Pulmonary artery endothelial cell (primary cell): ENCODE measurements around the gene INPP5A. TPM values are rescaled to one million over a fixed set of nuclear protein-coding genes. Genes with fewer than 3 reads are reported as not detected.
"Not testable (repeated sequence)": the region's sequence is repeated elsewhere in the genome, so short reads cannot be mapped to it uniquely, and the experiment has no call there.

ENCODE experiments used
- DNase-seq: peaks from one replicate; pipeline ENCODE4 v3.0.0-alpha.2; 2011; ENCODE audit warnings: low read depth, low spot score
- total RNA-seq: library from RNA; depleted of rRNA; stranded (reverse); fragments of >200 nt; gene quantifications from 2 replicates; pipeline ENCODE4 v1.2.3, GENCODE V29; 2014

The INPP5A gene
- total RNA-seq, 1 donor from 2014 or later: 25.4 TPM

GRCh38 chr10:132503581-132504421, 33.8 kb upstream of the INPP5A start:
- no peak for DNase-seq

- no peak for DNase-seq
Observed at GRCh38 chr10:132504501-132505272, 32.9 kb upstream of the INPP5A start.

- not testable (repeated sequence) for DNase-seq
Observed at GRCh38 chr10:132505546-132505945, 32.0 kb upstream of the INPP5A start.

DNA sequence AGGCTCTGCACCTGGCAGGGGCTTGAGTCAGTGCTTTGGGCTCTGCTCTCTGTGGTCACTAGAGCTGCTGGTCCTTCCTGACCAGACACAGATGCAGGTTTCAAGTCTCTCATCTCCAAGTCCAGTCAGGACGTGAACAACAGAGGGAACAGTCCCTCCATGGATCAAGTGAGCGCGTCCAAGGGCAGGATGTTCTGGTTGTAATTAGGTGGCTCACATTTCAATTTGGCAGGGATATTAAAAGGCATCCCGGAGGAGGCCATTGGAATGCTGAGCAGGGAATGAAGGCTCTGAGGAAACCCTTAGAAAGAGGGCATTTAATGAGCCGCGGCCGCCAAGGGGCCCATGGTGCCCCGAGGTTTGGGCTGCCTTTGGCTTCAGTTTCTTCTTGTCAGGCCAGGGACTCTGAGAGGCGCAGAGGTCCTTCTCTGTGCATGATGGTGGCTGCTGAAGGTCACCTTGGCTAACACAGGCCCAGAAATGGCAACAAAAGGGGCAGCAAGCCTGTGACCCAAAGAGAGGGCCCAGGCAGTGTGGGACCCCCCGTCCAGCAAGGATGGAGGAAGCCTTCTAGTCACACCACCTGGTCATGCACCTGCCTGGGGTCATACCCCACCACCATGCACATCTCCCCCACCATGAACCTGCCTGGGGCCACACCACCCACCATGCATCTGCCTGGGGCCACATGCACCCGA, 30.7 kb upstream of the INPP5A start:
- no peak for DNase-seq

DNA sequence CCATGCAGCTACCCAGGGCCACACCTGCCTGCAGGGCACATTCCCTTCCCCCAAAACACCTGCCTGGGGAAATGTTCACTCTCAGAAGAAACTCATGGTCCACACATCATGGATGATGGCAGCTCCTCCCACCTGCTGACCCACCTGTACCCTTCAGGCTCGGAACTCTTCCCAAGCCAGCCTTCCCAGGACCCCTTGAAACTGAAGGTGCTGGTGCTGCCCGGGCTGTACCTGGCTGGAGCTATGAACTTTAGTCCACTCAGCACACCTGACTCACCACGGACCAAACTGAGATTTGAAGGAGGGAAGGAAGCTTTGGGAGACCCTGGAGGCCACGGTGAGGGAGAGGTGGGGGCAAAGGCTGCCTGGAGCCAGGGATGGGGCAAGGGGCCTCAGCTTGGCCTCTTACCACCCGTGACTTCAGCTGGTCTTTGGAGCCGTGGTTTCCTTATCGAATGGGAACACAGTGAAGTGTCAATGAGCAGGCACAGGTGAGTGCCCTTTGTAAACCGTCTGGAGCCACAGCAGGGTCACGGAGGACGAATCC, 30.1 kb upstream of the INPP5A start:
- no peak for DNase-seq

GRCh38 chr10:132507956-132508490, 29.6 kb upstream of the INPP5A start:
- DNase-seq: no peak

DNA sequence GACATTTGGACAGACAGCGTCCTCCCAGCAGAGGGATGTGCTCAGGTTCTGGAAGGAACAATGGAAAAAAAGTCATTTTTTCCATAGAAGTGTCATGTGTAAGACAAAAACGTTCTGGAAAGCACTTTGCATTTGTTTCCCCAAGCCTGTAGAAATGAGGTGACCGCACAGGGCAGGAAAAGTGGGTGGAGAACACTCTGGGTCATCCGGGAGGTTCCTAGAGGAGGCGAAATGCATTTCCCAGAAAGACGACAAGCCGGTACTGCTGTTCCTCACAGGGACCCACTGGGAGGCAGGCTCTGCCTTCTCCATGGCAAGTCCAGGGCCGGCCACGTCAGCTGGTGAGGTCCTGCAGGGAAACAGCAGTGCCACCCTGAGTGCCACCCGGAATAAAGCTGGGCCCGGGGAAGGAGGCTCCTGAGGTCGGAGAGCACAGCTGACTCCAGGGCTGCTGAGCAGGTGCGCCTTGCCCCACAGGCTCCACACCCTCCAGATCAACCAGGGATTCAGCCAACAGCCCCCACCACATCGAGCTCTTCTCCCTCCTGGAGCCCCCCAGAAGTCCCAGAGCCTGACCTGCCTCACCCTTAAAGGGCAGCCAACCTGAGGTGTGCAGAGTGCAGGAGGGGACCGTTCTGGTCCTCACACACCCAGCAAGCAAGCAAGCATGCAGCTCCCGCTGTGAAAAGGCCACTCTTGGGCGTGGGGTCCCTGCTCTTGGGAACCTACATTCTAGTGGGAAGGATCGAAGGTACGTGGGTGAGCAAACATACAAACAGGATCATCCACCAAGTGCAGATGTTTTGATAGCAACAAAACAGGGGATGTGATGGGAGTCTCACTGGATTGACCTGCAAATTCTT, 28.8 kb upstream of the INPP5A start:
- DNase-seq: no peak

GRCh38 chr10:132509506-132510173, 27.9 kb upstream of the INPP5A start:
- DNase-seq: no peak

DNA sequence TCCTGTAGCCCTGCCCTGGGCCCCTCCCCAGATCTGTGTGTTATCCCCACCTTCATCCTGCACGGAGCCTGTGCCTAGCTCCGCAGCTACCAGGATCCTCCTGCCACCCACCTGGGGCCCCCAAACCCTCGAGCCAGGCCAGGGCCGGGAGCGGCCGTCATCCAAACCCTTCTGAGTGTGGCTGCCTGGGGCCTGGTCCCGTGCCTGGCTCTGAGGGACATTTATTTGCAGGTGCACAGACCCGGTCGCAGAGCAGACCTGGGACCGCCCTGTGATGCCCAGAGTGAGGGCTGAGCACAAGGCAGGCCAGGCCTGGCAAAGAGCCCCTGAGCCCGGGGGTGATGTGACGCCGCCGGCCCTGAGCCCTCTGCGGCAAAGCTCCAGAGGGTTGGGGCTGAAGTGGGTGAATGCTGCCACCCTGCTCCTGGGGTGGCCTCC, 27.4 kb upstream of the INPP5A start:
- DNase-seq: no peak

GRCh38 chr10:132511121-132512051, 26.2 kb upstream of the INPP5A start:
- DNase-seq: no peak

DNA sequence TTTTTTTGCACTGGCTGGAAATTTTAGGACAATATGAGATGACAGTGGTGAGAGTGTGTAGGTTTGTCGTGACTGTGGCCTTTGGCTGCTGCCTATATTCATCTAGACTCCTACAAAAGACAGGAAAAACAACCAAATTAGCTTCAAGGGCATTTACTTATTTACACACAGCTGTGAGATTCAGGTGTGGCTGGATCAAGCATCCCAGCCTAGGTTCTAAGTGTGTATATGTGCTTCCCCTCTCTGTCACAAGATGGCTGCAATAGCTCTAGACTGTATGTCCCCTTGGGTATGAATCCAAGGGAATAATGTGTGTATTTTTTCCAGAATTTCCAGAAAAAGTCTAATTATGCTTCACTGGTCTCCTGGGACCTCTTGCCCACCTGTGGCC, 25.5 kb upstream of the INPP5A start:
- DNase-seq: no peak

- DNase-seq: no peak
Observed at GRCh38 chr10:132512693-132513345, 24.8 kb upstream of the INPP5A start.

- DNase-seq: no peak
Observed at GRCh38 chr10:132514821-132515520, 22.6 kb upstream of the INPP5A start.

- DNase-seq: no peak
Observed at GRCh38 chr10:132515811-132516726, 21.5 kb upstream of the INPP5A start.

GRCh38 chr10:132516771-132517725, 20.5 kb upstream of the INPP5A start:
- DNase-seq: no peak
